WI38 (cell line): ENCODE measurements around the gene EMX1.

Experiments
- H3K4me3 ChIP-seq: 2 replicates; pipeline ENCODE4 v1.5.1; 2011; ENCODE audit warnings: low read depth, mild to moderate bottlenecking, control low read depth, low read length
- TF ChIP-seq, protein P1 (sequence below): IDR thresholded peaks from 2 replicates; pipeline ENCODE4 v1.5.1; 2012; ENCODE audit warnings: low read depth, mild to moderate bottlenecking, control low read depth, low read length

The EMX1 gene

DNA sequence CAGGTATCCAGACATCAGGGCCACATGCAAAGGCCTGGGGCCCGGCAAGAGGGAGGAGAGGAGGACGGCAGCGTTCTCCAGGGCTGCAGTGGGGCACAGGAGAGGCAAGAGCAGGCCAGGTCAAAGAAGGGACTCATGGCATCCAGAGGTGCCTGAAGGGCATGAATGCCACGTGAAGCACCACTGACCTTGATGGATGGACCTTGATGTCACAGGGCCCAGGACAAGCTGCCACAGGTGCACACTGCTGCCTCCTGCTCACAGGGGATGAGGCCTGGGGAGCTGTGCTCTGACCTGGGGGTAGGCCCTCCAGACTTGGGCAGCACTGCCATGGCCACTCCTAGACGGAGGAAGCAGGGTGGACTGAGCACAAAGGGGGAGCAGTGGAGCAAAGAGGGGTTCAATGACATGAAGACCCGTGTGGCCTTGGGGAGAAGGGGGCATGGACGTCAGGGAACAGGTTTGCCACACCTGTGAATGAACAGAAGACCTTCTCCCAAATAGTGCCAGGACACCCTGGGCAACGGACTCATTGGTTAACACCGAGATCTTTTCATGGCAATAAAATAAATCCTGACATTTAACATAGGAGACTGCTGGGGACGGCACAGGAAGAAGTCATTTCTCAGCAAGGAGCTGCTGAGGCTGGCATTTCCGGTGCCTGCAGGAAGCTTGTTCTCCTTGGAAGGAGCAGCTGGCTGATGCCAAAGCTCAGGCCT lies 65.6 kb downstream of the EMX1 start:
- TF ChIP-seq, protein P1, sequence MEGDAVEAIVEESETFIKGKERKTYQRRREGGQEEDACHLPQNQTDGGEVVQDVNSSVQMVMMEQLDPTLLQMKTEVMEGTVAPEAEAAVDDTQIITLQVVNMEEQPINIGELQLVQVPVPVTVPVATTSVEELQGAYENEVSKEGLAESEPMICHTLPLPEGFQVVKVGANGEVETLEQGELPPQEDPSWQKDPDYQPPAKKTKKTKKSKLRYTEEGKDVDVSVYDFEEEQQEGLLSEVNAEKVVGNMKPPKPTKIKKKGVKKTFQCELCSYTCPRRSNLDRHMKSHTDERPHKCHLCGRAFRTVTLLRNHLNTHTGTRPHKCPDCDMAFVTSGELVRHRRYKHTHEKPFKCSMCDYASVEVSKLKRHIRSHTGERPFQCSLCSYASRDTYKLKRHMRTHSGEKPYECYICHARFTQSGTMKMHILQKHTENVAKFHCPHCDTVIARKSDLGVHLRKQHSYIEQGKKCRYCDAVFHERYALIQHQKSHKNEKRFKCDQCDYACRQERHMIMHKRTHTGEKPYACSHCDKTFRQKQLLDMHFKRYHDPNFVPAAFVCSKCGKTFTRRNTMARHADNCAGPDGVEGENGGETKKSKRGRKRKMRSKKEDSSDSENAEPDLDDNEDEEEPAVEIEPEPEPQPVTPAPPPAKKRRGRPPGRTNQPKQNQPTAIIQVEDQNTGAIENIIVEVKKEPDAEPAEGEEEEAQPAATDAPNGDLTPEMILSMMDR = no peak
- H3K4me3 ChIP-seq = no peak overlapping the region

DNA sequence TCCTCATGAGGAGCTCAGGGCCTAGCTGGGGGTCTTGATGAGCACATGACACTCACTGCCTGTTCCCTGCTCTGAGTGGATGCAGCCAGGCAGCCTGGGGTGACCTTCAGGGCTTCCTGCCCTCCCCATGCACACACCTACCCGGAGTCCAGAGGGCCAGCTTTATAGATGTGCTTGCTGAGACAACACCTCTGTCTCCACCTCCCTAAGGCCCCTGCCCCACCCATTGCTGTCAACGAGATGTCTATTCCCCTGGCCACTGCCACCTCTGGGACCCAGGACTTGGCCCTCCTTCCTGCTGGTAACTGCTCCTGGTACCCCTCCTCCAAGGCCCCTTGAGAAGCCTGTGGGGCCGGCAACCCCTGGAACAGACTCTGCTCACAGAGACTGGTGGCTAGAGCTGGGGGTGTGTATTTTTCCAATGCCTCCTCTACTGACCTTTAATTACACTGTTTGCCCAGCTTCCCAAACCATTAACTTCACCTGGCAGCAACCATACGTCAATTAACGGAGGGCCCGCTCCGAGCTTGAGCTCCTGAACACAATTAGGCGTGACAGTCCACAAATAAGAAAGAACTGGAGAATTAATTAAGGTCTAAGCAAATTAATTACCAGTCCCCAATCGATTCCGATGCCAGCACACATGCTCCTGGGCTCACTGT lies 66.3 kb downstream of the EMX1 start:
- TF ChIP-seq, protein P1 = no peak
- no peak overlapping the region for H3K4me3 ChIP-seq

DNA sequence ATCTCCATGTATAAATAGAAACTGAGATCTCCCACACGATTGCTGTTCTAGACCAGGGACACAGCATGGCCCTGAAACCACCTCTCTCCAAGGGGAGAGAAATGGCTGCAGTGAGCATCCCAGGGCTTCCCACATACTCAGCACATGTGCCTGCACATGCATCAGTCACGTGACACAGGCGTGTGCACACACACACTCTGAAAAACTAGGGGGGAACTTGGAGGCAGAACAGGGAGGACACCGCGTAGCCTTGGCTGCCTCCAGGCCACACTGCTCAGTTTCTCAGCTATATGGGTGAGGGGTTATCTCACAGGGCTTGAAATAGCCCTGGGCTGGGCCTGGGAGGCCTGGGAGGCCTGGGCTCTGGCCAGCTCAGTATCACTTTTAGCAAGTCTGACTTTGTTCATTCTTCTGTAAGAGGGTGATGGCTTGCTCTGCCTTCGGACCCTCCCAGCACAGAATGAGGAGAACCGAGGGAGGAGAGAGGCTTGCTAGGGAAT lies 66.9 kb downstream of the EMX1 start:
- no peak overlapping the region for H3K4me3 ChIP-seq

More for the DNA sequence above, 66.9 kb downstream of the EMX1 start:
- TF ChIP-seq, protein P1 = no peak
